Fibroblast of mammary gland (primary cell): ENCODE results near the gene RPL39.
"Not testable (repeated sequence)": the region's sequence is repeated elsewhere in the genome, so short reads cannot be mapped to it uniquely, and the experiment has no call there.

Source experiments
- DNase-seq: peaks from one replicate; pipeline ENCODE4 v3.0.0-alpha.2; 2010; ENCODE audit warnings: low read depth
- H3K4me3 ChIP-seq: 2 replicates; pipeline ENCODE4 v1.5.1; 2011; ENCODE audit warnings: low read depth, mild to moderate bottlenecking, low read length, moderate library complexity; ENCODE audit not compliant: control insufficient read depth
- TF ChIP-seq, protein P1 (sequence below): conservative IDR thresholded peaks from 2 replicates; pipeline ENCODE4 v1.5.1; 2011; ENCODE audit warnings: low read depth, low read length, inconsistent platforms; ENCODE audit not compliant: control insufficient read depth, insufficient read depth

The RPL39 gene

DNA sequence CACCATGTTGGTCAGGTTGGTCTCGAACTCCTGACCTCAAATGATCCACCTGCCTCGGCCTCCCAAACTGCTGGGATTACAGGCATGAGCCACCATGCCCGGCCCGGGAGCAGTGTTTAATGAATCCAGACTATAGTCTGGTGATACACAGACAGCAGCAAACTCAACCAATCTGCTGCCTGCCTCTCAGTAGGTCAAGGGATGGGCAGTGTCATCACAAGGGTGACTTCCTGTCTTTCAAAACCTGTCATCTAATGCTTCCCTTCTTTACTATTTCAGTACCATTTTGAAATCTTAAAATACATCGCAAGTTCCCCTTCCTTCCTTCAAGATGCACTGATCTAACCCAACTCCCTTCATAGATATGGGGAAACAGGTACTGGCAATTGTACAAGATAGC, 8.4 kb downstream of the RPL39 start:
- DNase-seq: no peak
- H3K4me3 ChIP-seq: no peak overlapping the region
- TF ChIP-seq, protein P1, sequence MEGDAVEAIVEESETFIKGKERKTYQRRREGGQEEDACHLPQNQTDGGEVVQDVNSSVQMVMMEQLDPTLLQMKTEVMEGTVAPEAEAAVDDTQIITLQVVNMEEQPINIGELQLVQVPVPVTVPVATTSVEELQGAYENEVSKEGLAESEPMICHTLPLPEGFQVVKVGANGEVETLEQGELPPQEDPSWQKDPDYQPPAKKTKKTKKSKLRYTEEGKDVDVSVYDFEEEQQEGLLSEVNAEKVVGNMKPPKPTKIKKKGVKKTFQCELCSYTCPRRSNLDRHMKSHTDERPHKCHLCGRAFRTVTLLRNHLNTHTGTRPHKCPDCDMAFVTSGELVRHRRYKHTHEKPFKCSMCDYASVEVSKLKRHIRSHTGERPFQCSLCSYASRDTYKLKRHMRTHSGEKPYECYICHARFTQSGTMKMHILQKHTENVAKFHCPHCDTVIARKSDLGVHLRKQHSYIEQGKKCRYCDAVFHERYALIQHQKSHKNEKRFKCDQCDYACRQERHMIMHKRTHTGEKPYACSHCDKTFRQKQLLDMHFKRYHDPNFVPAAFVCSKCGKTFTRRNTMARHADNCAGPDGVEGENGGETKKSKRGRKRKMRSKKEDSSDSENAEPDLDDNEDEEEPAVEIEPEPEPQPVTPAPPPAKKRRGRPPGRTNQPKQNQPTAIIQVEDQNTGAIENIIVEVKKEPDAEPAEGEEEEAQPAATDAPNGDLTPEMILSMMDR: no peak

- H3K4me3 ChIP-seq: no peak overlapping the region
- TF ChIP-seq, protein P1: no peak
- DNase-seq: no peak
These were observed 12.6 kb downstream of the RPL39 start for GRCh38 chrX:119778829-119779228.

DNA sequence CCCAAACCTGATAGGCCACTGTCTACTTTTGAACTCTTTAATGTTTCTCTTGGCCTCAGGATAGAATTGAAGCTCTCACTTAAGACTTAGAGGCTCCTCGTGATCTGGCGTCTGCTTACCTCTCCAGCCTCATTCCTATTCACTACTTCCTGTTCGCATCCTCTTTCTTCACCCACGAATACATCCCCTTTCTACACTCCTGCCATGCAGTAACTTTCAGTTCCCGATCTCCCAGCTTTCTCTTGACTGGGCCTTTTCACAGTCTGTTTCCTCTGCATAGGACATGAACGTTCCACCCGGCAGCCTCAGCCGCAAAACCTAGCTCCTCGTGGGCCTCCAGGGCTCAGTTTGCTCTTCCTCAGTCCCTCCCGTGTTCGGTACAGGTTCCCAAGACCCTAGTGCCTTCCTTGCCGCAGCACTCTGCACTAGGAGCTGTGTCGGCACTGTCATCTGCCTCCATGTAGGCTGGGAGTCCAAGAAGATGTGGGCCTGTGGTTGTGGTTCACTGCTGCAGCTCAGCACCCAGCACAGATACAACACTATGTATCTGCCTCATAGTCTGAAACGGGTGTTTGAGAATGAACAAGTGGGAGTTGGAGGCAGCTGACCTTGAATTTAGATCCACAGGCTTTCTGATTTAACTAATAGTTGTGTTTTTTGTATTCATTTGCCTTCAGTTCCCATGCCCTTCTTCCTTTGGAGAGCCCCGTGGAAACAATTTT, 15.8 kb downstream of the RPL39 start:
- TF ChIP-seq, protein P1: no peak
- no peak for DNase-seq
- no peak overlapping the region for H3K4me3 ChIP-seq

DNA sequence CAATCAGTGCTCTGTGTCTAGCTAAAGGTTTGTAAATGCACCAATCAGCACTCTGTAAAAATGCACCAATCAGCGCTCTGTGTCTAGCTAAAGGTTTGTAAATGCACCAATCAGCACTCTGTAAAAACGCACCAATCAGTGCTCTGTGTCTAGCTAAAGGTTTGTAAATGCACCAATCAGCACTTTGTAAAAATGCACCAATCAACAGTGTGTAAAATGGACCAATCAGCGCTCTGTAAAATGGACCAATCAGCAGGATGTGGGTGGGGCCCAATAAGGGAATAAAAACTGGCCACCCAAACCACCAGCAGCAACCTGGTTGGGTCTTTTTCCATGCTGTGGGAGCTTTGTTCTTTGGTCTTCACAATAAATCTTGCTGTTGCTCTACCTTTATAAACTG, 22.0 kb downstream of the RPL39 start:
- not testable (repeated sequence) for DNase-seq, H3K4me3 ChIP-seq

- DNase-seq: peak; percentile 17
- not testable (repeated sequence) for H3K4me3 ChIP-seq
These were observed 23.0 kb downstream of the RPL39 start for GRCh38 chrX:119768436-119768835.

DNA sequence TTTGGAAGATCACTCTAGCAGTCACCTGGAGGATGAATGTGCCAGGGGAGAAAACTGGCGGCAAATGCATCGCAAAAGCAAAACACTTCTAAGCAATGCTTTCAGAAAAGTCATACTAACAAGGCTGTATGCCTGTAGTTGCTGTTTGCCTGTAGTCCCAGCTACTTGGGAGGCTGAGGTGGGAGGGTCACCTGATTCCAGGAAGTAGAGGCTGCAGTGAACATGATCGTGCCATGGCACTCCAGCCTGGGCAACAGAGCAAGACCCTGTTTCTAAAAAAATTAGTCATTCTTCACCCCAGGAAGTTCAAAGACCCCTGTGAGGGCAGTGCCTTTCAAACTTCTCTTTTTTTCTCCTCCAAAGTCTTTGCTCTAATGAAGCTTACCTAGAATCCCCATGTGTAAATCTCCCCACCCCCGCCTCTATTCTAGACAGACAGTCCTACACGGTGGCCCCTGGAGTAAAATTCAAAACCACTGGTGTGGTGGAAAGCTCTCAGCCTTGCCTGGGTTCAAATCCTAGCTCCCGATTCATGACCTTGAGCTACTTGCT, 27.5 kb downstream of the RPL39 start:
- no peak for DNase-seq
- H3K4me3 ChIP-seq: no peak overlapping the region
- TF ChIP-seq, protein P1: no peak

- DNase-seq: peak; percentile 21
- TF ChIP-seq, protein P1: no peak
- H3K4me3 ChIP-seq: no peak overlapping the region
These were observed 28.2 kb downstream of the RPL39 start for GRCh38 chrX:119763181-119763580.

DNA sequence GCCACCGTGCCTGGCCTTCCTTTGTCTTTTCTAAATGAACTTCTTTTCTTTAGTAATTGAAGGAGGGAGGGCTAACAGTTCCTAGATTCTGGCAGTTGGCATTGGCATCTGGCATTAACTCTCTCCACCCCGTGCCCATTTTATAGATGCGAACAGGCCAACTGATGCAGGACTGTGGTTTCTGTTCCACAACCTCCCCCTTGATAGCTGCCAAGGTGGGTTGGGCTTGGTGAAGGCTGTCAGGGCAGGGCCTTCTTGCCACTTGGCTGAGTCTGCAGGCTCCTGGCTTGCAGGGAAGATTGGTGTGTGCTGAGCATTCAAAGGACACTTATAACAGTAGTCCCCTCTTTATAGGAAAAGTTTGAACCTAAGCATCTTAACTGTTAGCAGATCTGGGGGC, 28.7 kb downstream of the RPL39 start:
- TF ChIP-seq, protein P1: no peak
- no peak for DNase-seq
- no peak overlapping the region for H3K4me3 ChIP-seq
